ENCODE data around the gene CSNK1D. TPM values are rescaled to one million over a fixed set of nuclear protein-coding genes. Genes with fewer than 3 reads are reported as not detected.
A peak's percentile ranks its signal among the peaks of the same experiment; 100 is the strongest.

CSNK1D gene
- total RNA-seq, 1 donor from 2014 or later: 65.7 TPM

DNA sequence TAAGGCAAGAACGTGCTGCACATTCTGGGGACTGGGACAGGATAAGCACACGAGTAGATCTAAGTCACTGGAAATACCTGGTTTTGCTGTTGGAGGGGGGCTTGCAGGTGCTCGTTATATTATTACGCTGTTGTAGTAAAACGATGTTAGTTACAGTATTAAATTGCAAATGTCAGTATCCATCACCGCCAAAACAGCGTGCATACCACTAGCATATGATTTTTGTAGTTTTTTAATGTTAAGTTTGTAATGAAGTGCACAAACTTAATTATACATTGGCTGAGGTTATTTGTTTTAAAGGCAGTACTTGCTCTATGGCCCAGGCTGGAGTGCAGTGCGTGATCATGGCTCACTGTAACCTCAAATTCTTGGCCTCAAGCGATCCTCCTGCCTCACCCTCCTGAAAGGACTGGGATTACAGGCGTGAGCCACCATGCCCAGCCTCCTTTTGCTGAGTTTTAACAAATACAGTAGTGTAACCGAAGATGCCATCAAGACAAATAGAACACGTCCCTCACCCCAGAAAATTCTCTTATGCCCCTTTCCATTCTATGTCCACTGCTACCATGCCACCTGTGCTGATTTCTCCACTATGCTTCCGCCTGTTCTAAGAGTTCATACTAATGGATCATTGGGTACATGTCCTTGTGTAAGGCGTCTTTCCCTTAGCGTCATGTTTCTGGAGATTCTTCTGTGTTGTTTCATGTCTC lies 20.7 kb upstream of the CSNK1D start:
- ATAC-seq: no peak

DNA sequence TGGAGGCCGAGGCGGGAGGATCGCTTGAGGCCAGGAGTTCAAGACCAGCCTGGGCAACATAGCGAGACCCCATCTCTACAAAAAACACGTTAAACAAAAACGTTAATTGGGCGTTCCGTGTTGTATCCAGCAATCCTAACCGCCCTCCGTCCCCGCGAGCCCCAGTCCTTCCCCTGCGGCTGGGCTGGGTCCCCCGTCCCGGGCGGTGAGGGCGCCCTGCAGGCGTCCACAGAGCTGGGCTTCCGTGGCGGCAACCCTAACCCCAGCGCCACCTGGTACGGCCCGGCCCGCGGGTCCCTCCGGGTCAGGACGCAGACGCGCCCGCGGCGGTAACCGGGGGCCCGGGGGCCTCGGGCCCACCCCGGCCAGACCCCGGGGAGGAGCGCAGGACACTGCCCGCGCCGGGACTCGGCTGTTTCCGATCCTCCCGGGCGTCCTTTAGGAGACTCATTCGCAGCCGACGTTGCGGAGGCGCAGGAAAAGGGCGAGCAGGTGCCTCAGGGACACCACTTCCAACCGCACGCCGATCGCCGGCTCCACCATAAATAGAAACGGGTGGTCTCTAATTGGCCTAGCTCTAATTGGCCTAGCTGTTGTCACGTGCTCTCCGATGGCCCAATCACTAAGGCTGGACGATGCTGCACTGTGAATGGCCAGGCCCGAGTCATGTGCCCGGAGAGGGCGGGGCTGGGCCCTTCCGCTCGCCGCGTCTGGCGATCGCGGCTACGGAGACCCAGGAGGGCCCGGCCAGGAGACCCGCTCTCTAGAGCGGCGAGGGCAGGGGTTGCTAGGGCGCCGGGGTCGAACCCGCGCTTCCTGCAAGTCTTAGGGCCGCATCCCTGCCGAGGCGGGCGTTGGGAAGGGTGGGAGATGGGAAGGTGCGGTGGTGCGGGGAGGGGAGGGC lies 19.0 kb upstream of the CSNK1D start:
- peak; percentile 88 for ATAC-seq

DNA sequence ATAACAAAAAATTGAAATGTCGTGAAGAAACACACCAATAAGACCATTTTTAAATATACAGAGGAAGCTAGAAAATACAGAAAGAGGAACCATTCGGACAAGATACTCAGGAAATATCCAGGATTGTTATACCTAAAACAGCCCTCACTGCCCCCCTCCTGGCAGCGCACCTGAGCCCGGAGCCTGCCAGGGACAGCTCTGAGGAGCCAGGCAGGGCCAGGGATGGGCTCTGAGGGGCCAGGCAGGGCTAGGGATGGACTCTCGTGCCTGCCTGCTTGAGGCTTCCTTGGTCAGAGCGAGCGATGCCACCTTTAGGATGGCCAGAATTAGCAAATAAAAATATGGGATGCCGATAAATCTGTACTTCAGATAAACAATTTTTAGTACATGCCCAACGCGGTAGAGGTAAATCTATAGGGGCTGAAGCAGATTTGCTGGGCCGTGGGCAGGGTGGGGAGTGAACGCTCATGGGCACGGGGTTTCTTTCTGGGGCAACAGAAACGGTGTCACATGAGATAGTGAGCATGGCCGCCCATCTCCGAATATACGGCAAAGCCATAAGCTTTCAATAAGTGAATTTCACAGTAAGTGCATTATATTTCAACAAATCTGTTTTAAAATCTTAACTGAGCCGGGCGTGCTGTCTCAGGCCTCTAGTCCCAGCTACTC lies 18.2 kb upstream of the CSNK1D start:
- no peak for ATAC-seq

DNA sequence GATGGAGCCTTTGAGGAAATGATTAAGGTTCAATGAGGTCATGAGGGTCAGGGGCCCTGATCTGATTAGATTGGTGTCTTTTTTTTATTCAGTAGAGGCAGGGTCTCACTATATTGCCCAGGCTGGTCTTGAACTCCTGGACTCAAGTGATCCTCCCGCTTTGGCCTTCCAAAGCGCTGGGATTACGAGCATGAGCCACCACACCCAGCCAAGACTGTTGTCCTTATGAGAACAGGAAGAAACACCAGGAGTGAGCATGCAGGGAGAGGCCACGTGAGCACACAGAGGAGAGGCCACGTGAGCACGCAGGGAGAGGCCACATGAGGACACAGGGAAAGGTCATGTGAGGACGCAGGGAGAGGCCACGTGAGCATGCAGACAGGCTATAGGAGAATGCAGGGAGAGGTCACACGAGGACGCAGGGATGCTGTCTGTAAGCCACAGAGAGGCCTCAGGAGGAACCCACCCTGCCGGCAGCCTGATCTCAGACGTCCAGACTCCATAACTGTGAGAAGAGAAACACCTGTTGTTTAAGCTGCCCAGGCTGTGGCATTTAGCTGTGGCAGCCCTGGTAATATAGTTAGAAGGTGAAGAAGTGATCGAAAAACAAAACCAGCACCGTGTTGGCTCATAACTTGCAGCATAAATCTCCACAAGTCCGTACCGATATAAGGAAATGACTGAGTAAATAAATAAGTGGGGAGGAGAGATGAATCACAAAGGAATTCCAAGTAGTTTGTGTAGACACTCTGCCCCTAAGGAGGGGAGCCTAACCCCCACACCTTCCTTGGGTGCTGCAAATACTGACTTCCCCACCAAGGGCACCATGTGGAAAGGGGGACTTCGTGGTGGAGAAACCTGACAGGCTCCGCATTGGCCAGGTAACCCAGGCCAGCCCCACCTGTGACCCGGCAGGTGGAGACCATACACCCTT lies 14.6 kb upstream of the CSNK1D start:
- peak; percentile 74 for ATAC-seq

DNA sequence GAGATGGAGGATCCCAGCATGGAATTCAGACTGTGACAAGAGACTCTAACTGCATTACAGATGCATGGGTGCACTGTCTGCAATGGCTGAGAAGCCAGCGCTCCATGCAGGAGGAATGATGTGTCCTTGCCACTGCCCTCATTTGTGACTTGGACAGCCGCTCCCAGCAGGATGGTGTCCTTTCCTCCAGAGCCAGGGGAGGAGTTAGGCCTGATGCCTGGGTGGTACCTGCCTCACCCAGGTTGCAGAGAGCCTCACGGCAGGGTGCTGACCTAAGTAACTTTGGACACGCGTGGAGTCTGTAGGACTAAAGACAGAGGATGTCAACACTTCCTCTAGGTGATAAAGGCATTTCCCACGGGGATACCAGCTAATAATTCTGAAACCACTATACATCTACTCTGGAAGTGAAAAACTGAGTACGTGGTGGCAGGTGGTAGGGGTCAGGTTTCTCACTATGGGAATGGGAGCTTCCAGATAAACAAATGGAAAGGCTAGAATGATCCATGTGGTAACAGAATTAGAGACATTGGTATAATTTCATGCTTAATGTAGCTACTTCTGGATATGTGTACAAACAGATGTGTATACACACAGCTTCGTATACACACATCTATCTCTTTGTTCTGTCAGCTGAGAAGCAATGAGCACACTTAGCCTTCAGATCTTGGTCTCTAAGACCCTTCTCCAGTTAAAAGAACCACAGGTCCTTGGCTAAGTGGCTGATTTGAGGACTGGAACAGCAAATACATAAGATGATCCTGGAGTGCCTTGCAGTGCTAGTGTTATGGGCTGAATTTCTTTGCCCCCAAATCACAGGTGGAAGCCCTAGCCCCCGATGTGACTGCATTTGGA lies 13.7 kb upstream of the CSNK1D start:
- no peak for ATAC-seq

DNA sequence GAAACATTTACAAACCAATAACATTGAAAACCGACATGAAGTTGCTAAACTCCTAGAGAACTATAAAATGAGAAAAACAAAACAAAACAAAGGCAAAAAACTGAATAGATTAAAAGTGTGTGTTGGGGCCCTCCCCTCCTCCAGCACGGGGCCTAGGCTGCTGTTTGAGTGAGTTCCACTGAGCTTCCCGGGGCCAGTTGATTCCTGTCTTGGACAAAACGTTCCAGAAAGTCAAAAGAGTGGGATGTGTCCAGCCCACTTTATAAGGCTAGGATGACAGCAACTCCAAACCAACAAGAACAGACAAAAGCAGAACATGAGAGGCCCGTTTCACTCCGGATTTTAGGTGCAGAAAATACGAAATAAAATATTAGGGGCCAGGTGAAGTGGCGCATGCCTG lies 11.6 kb upstream of the CSNK1D start:
- ATAC-seq: no peak

DNA sequence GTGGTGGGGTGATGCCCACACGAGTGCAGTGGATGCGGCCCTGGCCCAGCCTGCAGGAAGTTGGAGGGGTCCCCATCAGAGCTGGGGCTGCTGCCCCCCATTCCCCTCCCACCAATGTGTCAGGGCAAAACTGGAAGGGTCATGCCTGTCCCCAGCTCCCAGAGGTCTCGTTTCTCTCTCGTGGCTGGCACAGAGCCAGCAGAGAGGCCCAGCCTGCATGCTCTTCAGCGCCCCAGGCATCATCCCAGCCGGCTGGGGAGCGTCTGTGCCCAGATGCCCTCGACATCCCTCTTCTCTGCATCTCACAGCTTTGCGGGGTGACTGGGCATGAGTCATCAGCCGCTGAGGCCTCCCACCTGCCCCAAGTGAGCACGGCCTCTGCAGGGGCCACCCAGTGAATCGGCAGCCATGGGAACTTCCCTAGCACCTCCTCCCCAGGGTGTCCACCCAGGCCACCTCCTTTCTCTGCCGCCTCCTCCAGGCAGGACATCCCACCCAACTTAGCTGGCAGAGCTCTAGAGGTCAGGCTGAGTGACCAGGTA lies 9.8 kb upstream of the CSNK1D start:
- ATAC-seq: peak; percentile 6

DNA sequence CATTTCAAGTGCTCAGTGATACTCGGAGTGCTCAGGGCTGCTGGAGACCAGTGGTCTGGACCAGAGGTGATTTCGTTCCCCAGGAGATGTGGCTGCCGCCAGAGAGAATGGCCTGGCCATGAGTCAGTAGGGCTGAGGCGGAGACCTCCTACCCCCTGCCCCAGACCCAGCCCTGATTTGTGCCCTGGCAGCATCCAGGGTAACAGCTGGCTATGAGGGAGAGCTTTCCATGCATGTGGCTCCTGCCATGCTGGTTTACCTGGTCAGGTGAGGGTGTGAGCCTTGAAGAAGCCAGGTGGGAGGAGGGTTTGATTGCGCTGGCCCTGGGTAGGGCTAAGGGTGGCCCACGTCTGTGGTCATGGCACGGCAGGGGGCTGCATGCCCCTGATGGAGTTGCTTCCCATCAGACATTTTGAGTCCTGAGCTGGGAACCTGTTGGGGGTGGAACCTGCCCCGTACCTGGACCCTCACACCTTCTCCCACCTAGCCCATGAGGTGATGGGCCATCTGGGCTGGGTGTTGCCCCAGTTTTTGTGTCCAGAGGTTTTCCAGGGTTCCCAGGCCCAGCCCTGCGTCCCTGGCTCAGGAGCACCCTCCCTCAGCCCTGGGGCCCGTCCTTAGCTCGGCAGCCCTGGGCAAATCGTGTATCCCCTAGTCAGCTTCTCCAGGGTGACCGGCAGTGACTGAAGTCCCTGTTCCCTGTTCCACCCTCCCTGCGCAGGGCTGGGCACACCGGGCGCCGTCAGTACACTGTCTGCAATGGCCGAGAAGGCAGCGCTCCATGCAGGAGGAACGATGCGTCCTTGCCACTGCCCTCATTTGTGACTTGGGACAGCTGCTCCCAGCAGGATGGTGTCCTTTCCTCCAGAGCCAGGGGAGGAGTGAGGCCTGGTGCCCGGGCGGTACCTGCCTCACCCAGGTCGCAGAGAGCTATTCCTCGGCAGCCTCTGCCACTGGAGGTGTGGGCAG lies 9.0 kb upstream of the CSNK1D start:
- ATAC-seq: peak; percentile 44

DNA sequence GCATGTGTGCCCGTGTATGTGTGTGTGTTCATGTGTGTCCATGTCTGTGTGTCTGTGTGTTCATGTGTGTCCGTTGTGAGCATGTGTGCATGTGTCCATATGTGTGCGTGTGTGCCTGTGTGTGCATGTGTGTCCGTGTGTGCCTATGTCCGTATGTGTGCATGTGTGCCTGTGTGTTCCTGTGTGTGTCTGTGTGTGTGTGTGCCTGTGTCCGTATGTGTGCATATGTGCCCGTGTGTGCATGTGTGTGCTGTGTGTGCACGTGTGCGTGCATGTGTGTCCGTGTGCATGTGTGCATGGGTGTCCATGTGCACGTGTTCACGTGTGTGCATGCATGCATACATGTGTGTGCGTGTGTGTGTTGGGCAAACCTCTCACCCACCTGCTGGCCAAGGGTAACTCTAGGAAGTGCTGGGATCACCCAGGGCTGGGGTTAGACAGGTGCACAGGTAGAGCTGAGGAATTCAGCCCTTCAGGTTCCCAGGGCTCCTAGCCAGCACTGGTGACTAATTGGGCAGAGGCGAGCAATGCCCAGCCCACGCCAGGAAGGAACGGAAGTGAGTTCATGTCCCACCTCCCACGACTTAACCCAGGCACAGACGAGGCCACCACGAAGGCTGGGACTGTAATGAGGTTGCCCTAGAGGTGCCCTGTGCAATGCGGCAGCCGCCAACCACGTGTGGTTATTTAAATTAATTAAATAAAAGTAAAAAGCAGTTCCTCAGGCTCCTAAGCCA lies 8.2 kb upstream of the CSNK1D start:
- peak; percentile 90 for ATAC-seq

DNA sequence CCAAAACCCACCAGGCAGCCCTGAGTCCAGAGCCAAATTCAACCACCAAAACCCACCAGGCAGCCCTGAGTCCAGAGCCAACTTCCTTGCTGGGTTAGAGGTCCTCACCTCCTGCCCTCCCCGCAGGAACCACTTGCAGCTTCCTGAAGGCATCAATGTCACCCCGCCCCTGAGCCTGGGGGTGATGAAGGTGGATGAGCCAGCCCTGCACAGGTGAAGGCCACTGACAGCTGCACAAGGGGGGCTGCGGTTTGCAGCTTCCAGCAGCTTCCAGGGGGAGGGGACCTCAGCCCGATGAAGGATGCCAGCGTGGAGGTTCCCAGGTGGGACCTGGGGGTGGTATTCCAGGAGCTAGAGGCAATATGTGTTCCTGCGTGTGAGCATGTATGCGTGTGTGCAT lies 7.6 kb upstream of the CSNK1D start:
- ATAC-seq: no peak

DNA sequence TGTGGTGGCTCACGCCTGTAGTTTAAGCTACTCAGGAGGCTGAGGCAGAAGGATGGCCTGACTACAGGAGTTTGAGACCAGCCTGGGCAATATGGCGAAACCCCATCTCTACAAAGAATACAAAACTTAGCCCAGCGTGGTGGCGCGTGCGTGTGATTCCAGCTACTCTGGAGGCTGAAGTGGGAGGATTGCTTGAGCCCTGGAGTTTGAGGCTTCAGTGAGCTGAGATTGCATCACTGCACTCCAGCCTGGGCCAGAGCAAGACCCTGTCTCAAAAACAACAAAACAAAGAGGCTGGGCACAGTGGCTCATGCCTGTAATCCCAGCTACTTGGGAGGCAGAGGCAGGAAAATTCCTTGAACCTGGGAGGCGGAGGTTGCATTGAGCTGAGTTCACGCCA lies 7.0 kb upstream of the CSNK1D start:
- ATAC-seq: no peak

DNA sequence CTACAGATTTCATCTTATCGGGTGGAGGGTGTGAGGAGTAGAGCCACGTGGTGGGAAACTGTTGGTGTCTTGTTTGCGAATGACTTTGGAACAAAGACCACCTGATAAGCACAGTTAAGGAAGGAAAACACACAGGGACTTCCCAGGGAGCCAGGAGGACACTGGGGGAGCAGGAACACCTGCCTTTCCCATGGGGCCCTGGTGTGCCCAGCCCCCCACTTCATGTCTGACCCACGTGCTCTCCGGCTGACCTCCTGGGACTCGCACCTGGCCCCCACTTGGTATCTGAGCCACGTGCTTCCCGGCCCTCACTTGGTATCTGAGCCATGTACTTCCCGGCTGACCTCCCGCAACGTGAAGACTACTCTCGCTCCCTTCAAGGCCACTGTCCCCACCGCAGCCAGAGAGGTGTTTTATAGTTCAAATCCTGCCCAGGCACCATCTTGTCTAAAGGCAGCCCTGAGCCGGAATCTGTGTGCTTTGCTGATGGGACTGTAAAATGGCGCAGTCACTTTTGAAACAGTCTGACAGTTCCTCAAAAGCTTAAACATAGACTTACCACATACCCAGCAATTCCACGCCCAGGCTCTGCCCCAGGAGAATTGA lies 5.4 kb upstream of the CSNK1D start:
- no peak for ATAC-seq

DNA sequence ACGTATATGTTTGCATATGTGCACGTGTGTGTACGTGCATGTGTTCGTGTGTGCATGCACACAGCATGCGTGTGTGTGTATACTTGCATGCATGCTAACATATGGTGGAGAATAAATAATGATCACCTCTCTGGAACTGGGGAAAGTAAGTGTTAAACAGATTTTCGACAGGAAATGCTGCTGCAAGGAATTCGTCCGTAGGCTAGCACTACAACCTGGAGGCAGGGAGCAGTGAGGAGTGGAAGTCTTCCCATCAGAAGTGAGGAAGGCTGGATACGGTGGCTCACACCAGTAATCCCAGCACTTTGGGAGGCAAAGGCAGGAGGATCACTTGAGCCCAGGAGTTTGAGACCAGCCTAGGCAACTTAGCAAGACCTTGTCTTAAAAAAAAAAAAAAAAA lies 4.8 kb upstream of the CSNK1D start:
- ATAC-seq: no peak

DNA sequence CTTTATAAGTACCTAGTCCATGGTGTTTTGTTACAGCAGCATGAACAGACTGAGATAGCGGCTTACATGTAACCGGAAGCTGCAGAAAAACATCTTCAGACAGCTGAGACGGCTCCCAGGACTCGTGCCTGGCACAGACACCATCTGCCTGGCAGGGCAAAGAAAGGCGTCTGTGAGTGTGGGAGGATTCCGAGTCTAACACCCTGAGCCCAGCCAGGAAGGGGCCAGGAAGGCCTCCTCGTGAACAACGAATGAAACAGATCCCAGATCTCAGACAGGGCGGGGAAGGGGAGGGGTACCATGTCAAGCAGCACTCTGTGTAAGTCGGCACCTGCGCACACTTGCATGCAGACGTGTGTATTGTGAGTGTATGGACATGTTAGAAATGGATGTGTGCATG lies 4.4 kb upstream of the CSNK1D start:
- no peak for ATAC-seq

DNA sequence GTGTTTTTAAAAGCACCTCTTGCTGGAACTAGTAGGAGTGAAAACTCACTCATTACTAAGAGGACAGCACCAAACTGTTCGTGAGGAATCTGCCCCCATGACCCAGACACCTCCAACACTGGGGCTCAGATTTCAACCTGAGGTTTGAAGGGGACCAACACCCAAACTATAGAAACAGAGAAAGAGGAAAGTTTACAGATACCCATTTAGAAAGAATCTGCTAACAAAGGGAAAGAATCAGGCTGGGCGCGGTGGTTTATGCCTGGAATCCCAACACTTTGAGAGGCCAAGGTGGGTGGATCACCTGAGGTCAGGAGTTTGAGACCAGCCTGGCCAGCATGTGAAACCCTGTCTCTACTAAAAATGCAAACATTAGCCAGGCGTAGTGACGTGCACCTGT lies 3.4 kb upstream of the CSNK1D start:
- ATAC-seq: no peak

DNA sequence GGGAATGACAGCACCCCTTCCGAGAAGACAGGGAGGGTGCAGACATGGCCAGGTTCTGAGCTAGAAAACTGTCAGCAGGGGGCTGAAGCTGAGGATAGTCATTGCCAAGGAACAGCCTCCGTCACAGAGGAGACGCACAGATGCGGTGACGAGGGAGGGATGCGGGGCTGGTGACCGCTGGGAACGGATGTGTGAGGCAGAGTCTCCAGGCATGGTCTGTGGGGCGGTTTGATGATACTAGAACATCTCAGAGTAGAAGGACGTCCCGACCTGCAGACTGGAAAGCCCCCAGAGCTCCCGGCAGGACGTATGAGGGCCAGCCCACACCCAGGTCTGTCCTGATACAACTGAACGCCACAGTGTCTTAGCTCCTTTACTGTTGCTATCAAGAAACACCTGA lies 1.8 kb upstream of the CSNK1D start:
- ATAC-seq: no peak

DNA sequence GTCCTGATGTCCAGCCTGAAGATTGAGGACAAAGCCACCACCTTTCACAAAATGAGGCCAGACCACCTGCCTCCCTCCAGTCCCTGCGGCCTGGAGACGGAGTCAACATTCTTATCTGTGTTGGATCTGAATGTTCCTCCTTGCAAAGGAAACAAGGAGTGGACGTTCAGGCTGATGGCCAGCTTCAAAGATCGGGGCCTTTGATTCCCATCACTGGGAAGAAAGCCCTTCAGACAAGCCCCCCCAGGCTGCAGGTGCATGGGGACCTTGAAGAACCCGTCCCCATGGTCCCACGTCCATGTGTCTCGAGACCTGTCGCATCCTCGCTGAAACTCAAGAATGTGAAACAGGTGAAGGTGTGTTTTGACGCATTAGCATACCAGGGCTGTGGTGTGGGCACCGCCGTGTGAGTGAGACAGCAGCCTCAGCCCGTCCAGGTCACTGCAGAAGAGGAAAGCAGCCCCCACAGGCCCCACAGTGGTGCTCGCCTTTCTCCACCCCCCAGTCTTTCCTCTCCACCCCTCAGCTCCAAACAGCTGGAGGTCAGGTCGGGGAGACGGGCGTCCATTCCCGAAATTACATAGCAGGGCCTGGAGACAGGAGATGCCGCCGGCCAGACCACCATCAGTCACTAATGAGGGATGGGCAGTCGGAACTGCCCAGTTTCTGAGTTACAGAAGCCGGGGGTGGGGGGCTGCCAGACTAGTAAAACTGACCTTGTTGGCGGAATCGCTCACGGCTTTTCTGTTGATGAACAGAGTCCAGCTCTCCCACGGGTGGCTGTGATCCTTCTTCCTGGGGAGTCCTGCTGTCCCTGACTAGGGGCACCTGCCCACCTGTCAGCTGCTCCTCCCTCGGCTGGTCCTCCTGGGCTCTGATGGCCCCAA lies 877 bp upstream of the CSNK1D start:
- ATAC-seq: no peak
